ENCODE measurements around the gene PHPT1. TPM values are rescaled to one million over a fixed set of nuclear protein-coding genes. Genes with fewer than 3 reads are reported as not detected.
"Not testable (repeated sequence)": the region's sequence is repeated elsewhere in the genome, so short reads cannot be mapped to it uniquely, and the experiment has no call there.

Gene PHPT1
- total RNA-seq, 1 donor from 2014 or later: 89.6 TPM

DNA sequence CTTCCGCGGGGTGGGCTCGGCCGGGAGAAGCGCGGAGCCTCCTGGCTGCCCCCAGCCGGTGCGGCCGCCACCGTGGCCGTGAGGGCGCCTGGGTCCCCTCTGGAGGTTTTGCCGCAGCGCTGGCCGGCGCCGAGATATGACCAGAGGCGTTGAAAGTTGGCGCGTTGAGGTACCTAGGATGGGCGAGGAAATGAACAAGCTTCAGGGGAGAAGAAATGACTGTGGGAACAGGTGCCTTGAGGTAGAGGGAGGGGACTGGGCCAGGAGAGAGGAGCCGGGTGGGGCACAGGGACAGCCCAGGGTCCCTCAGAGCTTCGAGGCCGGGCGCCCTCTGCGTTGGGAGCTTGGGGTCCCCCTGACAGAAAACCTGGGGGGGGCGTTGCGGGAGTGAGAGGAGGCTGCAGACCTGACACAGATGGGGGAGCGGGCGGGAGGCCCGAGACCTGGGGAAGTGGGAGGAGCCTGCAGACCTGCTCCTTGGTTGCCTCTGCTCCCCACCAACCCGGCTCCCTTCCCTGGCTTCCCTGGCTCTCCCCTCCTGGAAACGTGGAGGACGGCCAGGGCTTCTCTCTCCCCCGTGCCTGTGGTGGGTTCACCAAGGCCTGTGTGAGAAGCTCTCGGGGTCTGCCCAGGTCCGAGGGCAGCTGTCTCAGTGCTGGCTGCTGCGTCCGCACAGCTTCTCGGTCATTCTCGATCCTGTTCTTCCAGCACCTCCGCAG, 27.2 kb upstream of the PHPT1 start:
- no peak for DNase-seq (ENCODE audit: low spot score)

DNA sequence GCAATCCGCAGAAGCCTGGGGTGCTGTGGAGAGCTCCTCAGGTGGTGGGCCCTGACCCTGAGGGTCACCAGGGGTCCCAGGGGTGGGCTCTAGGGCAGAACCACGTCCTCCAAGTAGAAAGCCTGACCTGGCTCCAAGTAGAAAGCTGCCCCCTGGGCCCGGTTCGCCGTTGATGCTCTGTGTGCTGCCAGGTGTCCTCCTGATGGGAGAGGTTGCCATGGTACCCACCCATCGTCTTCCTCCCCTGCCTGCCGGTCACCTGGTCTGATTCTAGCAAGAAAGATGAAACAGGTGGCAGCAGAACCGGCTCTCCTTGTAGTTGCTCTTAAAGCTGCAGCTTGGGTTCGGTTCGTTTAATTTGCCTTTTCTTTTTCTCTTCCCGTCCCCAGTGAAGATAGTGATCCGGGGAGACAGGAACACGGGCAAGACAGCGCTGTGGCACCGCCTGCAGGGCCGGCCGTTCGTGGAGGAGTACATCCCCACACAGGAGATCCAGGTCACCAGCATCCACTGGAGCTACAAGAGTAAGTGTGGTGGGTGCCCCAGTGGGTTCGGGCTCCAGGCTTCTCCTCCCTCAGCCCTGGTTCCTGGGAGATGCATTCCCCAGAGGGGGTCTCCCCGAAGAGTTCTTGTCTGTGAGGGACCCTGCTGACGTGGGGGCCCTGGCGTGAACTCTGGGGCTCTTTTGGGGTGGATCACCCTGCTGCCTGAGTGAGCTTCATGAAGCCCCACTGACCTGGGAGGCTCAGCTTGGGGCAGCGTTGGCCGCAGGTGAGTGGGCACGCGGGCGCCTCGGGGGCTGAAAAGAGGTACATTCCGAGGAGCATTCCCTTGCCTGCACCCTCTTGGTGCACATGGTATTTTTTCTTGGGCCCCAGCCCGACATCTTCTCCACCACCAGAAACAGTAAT, 25.8 kb upstream of the PHPT1 start:
- no peak for DNase-seq (ENCODE audit: low spot score)

DNA sequence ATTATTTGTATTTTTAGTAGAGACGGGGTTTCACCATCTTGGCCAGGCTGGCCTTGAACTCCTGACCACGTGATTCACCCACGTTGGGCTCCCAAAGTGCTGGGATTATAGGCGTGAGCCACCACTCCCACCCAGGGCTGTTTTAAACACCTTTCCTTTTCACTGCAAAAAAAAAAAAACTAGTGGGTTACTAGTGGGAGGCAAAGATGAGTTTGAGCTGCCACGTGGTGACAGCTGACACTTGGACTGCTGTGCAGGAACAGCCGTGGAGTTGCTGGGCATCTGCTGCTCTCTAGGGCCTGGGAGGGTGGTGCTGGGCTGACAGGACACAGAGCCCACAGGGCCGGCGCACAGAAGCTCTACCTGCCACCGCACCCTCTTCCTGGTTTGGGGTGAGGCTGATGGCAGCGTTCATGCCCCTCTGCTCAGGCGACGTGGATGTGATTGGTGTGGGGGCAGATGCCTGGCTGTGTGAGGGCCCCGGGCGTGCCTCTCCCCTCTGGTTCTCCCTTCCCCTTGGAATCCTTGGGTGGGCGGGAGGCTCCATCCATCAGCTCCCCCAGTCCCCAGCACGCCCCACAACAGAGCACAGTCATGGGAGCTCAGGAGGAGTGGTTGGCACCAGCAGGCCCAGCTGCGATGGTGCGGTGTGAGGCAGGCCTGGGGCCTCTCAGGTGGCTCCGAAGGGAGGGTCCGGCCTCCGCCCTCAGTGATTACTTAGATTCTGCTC, 24.5 kb upstream of the PHPT1 start:
- DNase-seq (ENCODE audit: low spot score): no peak

DNA sequence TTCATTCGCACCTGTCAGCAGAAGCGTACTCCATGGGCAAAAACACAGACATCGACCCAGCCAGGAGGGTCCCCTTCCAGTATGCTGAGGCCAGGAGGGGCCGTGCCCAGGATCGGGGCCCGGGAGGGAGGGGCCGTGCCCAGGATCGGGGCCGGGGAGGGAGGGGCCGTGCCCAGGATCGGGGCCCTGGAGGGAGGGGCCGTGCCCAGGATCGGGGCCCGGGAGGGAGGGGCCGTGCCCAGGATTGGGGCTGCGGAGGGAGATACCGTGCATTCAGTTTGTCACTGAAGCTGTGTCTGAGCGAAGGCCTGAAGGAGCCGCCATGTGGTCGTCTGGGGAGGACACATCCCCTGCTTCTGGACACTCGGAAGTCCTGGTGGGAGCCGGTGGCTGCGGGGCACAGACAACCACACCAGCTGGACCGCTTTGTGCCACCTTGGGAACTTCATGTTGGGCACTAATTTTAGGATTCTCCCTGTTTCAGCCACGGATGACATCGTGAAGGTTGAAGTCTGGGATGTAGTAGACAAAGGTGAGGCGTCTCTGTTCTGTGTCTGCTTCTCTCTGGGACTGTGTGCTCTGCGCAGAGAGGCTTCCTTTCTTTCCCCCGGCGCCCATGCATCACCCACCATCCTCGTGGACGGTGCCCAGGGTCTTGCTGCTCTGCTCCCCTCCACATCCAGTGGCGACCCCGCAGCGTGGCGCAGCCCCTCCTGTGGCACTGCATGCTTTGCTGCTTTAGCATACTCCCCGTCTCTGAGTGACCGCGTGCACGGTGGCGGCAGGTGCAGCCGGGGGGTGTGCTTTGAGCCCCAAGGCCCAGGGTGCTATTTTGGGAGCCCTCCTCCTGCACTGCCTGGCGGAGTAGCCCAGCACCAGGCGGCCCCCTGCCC, 23.7 kb upstream of the PHPT1 start:
- DNase-seq (ENCODE audit: low spot score): no peak

DNA sequence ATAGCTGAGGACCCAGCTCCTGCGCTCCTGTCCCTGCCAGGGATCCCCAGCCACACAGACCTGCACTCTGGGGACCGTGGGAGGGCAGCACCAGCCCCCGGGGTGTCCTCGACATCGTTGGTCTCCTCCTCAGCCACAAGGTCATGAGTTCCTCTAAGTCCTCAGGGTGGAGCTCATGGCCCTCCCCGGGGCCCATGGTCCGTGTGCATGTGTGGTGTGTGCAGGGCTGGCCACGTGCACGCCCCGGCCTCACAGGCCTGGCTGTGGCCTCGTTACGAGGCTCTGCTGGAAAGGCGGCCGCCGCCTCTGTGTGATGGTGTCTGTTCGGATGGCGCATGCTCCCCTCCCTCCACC, 23.0 kb upstream of the PHPT1 start:
- no peak for DNase-seq (ENCODE audit: low spot score)

DNA sequence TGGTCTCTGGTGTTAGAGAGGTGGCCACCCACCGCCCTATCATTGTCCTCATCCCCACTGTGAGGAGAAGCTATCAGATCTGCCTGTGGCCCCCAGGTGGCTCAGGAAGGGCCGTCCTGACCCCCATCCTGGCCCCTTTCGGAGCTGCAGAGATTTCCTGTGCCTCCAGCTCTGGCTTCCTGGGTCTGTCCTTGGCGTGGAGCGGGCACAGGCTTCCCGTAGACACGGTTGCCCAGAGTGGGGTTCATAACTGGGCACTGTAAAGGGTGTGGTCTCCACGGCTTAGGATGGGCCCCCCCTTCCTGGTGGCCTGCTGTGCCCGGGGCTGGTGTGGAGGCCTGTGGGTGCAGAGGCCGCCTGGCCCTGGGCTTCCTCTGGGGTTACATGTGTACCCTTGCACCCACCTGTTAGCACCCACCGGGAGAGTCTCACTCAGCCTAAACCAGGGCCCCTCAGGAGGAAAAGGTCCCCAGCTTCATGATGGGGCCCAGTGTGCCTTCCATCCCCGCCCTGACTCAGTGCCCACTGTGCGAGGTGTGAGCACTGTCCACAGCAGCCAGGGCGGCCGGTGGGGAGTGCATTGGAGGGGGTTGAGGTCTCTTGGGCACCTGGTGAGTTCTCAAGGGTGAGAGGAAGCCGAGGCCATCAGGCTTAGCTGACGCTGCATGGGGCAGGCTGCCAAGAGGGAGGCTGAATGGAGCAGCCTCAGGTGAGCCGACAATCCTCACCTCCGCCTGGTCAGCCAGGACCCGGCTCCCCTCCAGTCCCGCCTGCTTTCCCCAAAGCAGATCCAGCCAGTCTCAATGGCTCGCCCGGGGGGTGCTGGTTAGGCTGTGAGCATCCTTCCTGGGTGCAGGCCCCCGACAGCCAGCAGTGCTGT, 22.3 kb upstream of the PHPT1 start:
- DNase-seq (ENCODE audit: low spot score): no peak

DNA sequence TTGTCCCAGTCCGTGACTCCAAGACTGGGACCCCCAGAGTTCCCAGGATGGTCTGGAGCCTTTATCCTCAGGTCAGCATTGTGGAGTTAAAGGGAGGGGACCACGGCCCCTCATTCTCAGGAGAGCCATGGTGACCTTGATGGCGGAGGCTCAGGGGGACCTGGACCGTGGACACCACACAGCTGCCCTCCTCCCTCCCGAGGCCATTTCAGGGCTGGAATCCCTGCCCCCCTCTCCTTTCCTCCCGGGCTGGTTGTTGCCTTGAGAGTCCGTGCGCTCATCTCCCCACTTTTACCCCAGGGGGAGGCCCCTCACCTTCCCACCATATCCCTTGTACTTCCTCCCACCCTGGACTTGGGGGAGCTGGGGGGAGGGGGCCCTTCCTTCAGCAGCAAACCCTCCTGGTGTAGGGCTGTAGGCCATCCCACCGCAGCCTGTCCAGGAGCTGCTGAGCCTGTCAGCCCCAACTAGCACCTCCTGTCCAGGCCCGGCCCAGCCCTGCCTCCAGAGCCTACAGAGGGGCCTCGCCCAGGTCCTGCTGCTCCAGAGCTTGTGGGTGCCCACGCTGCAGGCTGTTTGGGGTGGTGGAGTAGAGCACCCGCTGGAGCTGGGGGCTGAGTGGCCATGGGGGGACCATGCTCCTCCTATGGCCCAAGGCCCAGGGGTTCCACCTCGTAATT, 21.3 kb upstream of the PHPT1 start:
- no peak for DNase-seq (ENCODE audit: low spot score)

DNA sequence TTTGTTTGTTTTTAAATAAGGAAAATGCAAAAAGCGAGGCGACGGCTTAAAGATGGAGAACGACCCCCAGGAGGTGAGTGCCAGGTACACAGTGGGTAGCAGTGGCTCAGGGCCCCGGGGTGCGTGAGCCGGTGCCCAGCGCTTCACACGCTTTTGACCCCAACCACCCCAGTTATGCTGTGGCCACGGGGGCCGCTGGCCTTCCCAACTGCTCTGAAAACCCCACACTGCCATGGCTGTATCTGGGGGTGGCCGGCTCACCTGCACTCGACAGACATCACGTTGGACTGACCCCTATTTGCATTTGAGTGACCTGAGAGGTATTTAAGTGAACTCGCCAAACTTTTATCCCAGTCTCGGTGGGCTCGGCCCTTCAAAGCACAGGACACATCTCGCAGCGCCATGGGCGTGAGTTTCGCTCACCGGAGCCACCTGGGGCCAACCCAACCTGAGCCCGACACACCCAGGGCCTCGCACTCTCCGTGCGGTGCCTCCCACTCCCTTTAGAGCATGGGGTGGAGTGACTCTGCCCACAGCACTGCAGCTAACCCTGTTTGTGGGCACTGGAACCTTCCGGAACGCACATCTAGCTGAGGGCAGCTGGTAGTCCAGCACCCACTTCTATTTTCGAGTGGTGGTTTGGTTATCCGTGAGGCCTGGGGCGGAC, 20.6 kb upstream of the PHPT1 start:
- no peak for DNase-seq (ENCODE audit: low spot score)

DNA sequence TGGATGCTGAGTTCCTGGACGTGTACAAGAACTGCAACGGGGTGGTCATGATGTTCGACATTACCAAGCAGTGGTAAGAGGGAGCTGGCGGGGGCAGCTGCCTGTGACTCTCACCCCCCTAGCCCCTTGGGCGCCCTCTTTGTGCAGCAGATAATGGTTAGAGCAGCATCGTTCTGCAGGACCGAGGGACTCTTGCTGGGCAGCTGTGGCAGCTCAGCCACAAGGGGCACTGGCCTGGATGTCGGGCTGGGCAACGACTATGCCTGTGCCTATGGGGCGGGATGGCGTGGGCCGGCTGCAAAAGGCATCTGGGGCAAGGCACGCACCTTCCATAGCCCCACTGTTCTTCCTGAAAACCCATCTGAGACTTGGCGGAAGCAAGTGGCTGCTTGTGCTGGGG, 19.8 kb upstream of the PHPT1 start:
- no peak for DNase-seq (ENCODE audit: low spot score)

DNA sequence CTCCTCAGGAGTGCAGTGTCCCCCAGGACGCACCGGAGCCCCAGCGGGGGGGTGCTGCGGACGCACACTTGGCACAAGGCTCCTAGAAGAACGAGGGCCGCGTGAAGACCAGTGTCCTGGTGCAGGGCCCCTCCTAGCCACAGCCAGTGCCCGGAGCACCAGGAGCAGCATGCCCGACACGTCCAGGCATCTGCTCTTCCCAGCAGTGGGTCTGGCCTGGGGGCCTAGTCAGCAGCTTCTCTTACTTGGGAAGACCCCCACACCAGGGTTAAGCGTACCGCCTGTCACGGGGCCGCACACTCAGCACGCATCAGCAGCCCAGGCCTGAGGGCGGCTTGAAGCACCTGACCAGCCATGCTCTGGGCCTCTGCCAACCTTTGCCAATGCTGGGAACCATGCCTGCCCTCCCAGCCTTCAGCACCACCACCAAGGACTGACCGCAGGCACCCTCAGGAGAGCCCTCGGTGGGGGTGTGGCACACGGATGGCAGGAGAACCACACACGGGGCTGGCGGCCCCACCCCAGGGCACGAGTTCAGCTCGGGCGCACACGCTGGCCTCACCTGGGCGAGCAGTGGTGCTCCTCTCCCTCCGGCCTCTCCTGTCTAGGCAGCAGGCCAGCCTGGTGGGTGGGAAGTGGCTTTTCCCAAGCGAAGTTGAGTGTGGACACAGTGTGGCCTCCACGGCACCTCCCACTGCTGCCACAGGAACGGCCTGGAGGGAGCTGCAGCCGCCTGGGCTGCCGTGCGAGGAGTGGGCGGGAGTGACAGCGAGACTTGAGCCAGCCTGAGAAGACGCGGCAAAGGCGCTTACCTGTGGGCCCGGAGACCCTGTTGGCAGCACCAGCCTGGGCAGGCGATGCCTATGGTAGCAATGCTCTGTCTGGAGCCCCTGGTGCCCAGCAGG, 19.0 kb upstream of the PHPT1 start:
- DNase-seq (ENCODE audit: low spot score): no peak

DNA sequence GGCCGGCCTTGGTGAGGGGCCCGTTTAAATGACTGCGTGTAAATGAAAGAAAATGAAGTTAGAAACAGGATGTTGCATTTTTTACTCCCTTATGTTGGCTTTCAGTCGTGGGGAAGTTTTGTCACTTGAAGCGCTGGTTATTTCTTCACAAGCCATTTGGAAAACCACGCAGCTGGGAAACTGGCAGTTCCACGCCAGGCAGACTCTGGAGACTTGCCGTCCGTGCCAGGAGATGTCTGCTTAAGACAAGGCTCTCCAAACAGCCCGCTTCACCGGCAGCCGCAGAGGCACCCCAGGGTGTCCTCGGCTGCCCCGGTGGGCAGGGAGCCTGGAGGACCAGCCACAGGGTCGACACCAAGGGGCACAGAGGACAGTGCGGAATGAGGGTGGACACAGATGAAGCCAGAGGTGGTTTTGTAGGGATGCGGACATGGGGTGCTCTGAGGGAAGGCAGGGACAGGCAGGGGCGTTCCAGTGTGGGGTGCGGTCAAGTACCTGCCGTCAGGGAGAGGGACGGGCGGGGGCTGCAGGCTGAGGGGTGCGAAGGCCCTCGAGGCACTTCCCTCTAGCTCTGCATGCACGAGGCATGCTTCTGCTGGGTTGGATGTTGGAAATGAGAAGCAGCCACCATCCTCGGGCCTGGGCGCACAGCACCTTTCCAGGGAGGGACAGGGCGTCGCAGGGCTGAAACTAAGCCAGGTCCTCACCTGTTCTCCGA, 18.0 kb upstream of the PHPT1 start:
- DNase-seq (ENCODE audit: low spot score): no peak

DNA sequence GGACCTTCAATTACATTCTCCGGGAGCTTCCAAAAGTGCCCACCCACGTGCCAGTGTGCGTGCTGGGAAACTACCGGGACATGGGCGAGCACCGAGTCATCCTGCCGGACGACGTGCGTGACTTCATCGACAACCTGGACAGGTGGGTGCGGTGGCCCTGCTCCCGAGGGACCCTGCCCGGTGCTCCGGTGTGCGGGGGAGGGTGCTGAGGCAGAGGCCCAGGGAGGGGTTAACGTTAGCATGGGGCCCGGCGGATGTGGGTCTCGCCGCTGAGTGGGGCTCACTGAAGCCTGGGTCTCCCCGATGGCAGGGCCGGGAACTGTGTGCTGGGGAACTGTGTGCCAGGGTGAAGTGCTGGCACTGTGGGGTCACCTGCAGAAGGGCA, 17.5 kb upstream of the PHPT1 start:
- DNase-seq (ENCODE audit: low spot score): no peak

DNA sequence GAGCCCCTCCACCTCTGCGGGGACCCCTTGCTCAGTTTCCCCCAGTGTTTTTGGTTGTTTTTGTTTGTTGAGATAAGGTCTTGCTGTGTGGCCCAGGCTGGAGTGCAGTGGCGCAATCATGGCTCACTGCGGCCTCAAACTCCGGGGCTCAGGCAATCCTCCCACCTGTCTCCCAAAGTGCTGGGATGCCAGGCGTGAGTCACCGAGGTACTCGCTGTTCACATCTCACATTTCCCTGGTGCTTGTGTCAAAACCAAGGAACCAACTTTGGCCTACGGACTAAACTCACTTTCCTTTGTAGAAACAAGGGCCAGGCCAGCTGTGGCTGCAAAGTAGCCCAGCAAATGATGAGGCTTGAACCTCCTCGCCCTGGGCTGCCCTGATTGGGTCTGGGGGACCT, 16.6 kb upstream of the PHPT1 start:
- DNase-seq (ENCODE audit: low spot score): no peak

DNA sequence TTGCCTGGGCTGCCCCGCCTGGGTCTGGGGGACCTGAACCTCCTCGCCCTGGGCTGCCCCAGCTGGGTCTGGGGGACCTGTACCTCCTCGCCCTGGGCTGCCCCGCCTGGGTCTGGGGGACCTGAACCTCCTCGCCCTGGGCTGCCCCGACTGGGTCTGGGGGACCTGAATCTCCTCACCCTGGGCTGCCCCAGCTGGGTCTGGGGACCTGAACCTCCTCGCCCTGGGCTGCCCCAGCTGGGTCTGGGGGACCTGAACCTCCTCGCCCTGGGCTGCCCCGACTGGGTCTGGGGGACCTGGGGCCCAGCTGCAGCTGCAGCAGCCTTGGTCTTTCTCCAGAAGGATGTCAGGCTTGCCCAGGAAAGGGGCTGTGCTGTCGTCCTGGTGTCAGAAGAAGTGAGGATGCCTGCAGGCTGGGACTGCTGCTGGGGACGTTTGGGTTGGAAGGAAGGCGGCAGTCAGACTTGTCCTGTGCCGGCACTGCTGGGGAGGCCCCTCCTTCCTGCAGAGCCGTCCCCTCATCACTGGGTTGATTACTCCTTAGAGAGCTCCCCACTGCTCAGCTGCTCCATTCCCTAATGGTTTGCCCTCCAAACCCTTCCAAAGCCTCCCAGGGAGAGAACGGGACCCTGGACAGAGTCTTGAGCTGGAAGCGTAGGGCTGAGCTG, 15.7 kb upstream of the PHPT1 start:
- DNase-seq (ENCODE audit: low spot score): not testable (repeated sequence)

DNA sequence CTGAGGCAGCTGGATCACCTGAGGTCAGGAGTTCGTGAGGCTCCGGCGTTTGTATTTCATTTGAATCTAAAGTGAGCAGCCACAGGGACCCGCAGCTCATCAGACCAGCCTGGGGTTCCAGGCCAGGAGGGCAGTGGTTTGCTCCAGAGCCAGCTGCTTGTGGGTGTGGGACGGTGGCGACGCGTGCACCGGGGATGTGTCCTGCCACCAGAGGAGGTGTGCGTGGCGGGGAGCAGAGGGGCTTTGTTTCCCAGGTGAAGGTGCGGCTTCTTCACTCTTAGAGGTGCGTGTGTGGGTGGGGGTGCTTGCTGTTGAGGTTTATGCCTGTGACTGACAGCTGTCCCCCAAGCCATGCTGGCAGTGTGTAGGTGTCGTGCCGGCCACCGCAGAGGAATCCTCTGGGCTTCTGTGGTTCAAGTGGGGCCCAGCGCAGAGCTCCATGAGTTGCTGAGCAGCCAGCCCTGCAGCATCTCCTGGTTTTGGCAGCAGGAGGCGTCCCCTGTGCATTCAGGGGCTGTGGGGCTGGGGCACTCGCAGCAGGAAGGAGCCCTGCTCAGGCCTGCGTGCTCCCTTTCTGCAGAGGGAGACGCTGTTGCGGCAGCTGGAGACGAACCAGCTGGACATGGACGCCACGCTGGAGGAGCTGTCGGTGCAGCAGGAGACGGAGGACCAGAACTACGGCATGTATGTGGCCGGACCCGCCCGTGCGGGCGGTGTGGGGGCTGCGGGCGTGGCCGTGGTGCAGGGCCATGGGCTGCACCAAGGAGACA, 13.9 kb upstream of the PHPT1 start:
- no peak for DNase-seq (ENCODE audit: low spot score)
